GM12878 (cell line): ENCODE data around the gene CAPN9.

ENCODE experiments used
- BACH1 ChIP-seq: fragments of 450-650 bp; IDR thresholded peaks from 2 replicates; pipeline ENCODE4 v1.6.1; 2017; ENCODE audit warnings: mild to moderate bottlenecking, borderline replicate concordance
- BHLHE40 ChIP-seq, 2 experiments: fragments of 450-650 bp in 1 of 2; IDR thresholded peaks; 2 replicates each; pipeline ENCODE4 v1.6.1; 2011 to 2017; ENCODE audit warnings: low read depth in 2 of 2, borderline replicate concordance in 1 of 2, improper control_type of control experiment in 1 of 2, low read length in 1 of 2, mild to moderate bottlenecking in 1 of 2
- CEBPB ChIP-seq, 2 experiments: fragments of 150-350 bp in 1 of 2; IDR thresholded peaks; 2 replicates each; pipeline ENCODE4 v1.6.1; 2012 to 2014; ENCODE audit warnings: low read depth in 2 of 2, low read length in 2 of 2, borderline replicate concordance in 1 of 2, inconsistent platforms in 1 of 2
- EP300 ChIP-seq, 2 experiments: fragments of 150-350 bp in 1 of 2; IDR thresholded peaks; 2 replicates each; pipeline ENCODE4 v1.6.1; 2011 to 2012; ENCODE audit warnings: low read depth in 2 of 2, low read length in 2 of 2, borderline replicate concordance in 1 of 2, improper control_type of control experiment in 1 of 2, inconsistent platforms in 1 of 2; ENCODE audit not compliant: control insufficient read depth in 1 of 2
- FOS ChIP-seq: IDR thresholded peaks from 3 replicates; pipeline ENCODE4 v1.6.1; 2011; ENCODE audit warnings: borderline replicate concordance; ENCODE audit not compliant: insufficient read length; ENCODE audit errors: extremely low read depth
- FOXK2 ChIP-seq: fragments of 450-650 bp; IDR thresholded peaks from 2 replicates; pipeline ENCODE4 v1.6.1; 2017; ENCODE audit warnings: mild to moderate bottlenecking, moderate library complexity
- NR2F1 ChIP-seq: fragments of 450-650 bp; conservative IDR thresholded peaks from 2 replicates; pipeline ENCODE4 v1.6.1; 2017; ENCODE audit warnings: mild to moderate bottlenecking
- POLR2AphosphoS5 ChIP-seq: IDR thresholded peaks from 2 replicates; pipeline ENCODE4 v1.6.1; 2011; ENCODE audit warnings: mild to moderate bottlenecking, low read length, inconsistent platforms
- SP1 ChIP-seq: IDR thresholded peaks from one replicate; pipeline ENCODE4 v1.6.1; 2011; ENCODE audit warnings: low read depth, low read length
- ZNF622 ChIP-seq: fragments of 450-650 bp; IDR thresholded peaks from 2 replicates; pipeline ENCODE4 v1.6.1; 2017; ENCODE audit warnings: mild to moderate bottlenecking, inconsistent platforms
- TF ChIP-seq, protein P1 (sequence below), 3 experiments: IDR thresholded peaks in 2 of 3; conservative IDR thresholded peaks in 1 of 3; 2 replicates each; pipeline ENCODE4 v1.5.1; 2011; ENCODE audit warnings: low read depth in 3 of 3, low read length in 3 of 3, mild to moderate bottlenecking in 3 of 3, control low read depth in 2 of 3, moderate library complexity in 2 of 3, inconsistent platforms in 1 of 3, mixed read lengths in 1 of 3; ENCODE audit not compliant: control insufficient read depth in 2 of 3, insufficient read depth in 1 of 3; ENCODE audit errors: extremely low read depth in 1 of 3
- TF ChIP-seq, protein P2 (sequence below): IDR thresholded peaks from 2 replicates; pipeline ENCODE4 v1.6.1; 2011; ENCODE audit warnings: low read depth, low read length, improper control_type of control experiment, borderline replicate concordance

DNA sequence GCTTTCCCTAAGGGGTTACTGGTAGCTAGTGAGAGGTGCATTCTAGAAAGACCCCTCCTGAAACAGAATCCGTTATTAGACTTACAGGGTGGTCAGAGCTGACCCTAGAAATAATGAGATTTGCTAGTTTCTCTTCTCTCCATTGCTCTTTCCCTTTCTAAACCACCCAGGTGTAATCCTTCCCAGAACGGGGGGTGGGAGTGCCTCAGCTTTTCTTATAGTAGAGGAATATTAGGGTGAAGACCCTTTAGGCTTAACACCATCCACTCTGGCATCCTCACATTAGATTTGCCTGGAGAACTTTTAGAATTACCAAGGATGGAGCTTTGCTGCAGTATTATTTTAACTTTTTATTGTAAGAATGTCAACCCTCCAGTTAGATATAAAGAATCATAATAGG, 49.4 kb downstream of the CAPN9 start:
- TF ChIP-seq ZNF622, result no peak
- TF ChIP-seq, protein P1, sequence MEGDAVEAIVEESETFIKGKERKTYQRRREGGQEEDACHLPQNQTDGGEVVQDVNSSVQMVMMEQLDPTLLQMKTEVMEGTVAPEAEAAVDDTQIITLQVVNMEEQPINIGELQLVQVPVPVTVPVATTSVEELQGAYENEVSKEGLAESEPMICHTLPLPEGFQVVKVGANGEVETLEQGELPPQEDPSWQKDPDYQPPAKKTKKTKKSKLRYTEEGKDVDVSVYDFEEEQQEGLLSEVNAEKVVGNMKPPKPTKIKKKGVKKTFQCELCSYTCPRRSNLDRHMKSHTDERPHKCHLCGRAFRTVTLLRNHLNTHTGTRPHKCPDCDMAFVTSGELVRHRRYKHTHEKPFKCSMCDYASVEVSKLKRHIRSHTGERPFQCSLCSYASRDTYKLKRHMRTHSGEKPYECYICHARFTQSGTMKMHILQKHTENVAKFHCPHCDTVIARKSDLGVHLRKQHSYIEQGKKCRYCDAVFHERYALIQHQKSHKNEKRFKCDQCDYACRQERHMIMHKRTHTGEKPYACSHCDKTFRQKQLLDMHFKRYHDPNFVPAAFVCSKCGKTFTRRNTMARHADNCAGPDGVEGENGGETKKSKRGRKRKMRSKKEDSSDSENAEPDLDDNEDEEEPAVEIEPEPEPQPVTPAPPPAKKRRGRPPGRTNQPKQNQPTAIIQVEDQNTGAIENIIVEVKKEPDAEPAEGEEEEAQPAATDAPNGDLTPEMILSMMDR (IDR thresholded peaks at IDR 0.05 in 2 of 3, conservative IDR thresholded peaks at IDR 0.05 in 1 of 3; ENCODE audit: control insufficient read depth in 2 of 3, extremely low read depth in 1 of 3, insufficient read depth in 1 of 3, low read depth in 3 of 3, low read length in 3 of 3), result no peak
- TF ChIP-seq BACH1, result no peak
- no peak for TF ChIP-seq CEBPB (IDR thresholded peaks at IDR 0.05; ENCODE audit: borderline replicate concordance in 1 of 2, low read depth in 2 of 2, low read length in 2 of 2)
- TF ChIP-seq EP300 (IDR thresholded peaks at IDR 0.05; ENCODE audit: borderline replicate concordance in 1 of 2, control insufficient read depth in 1 of 2, low read depth in 2 of 2, low read length in 2 of 2), result no peak
- TF ChIP-seq, protein P2, sequence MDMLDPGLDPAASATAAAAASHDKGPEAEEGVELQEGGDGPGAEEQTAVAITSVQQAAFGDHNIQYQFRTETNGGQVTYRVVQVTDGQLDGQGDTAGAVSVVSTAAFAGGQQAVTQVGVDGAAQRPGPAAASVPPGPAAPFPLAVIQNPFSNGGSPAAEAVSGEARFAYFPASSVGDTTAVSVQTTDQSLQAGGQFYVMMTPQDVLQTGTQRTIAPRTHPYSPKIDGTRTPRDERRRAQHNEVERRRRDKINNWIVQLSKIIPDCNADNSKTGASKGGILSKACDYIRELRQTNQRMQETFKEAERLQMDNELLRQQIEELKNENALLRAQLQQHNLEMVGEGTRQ, result no peak
- TF ChIP-seq SP1, result no peak
- TF ChIP-seq FOS, result no peak
- TF ChIP-seq NR2F1, result no peak
- TF ChIP-seq BHLHE40 (IDR thresholded peaks at IDR 0.05; ENCODE audit: borderline replicate concordance in 1 of 2, low read depth in 2 of 2, low read length in 1 of 2), result no peak
- TF ChIP-seq POLR2AphosphoS5, result no peak
- TF ChIP-seq FOXK2, result no peak
